ENCODE measurements around the gene SRSF4. TPM values are rescaled to one million over a fixed set of nuclear protein-coding genes. Genes with fewer than 3 reads are reported as not detected.
A peak's percentile ranks its signal among the peaks of the same experiment; 100 is the strongest.

The SRSF4 gene
- total RNA-seq, 1 experiment from 2014 or later = 69.0 TPM

- no peak overlapping the region for H2AFZ ChIP-seq (ENCODE audit: low read depth, low read length, poor library complexity, severe bottlenecking)
- POLR2A ChIA-PET = no interaction called here
- no peak for ATAC-seq
Measured at GRCh38 chr1:29125237-29125641, 56.5 kb downstream of the SRSF4 start.

More at GRCh38 chr1:29125237-29125641, 56.5 kb downstream of the SRSF4 start:
- Histone ChIP-seq H3K79me2 (ENCODE audit: insufficient read depth, low read length) (peaks cover 24% of the 10 kb centered on the region), H3K4me1 (ENCODE audit: control insufficient read depth in 1 of 2, insufficient read depth in 2 of 2, low read length in 2 of 2) (peaks cover 2 to 11% of the 10 kb centered on the region in 2 experiments; a peak in 2 of 4 replicates), H3K9me2 (ENCODE audit: insufficient read depth) (no peaks in the 10 kb centered on the region), H3K4me2 (ENCODE audit: low read length) (peak overlapping the region; percentile 99), H3K27me3 (ENCODE audit: insufficient read depth, low read length) (no peaks in the 10 kb centered on the region), H3K36me3 (ENCODE audit: control insufficient read depth in 1 of 2, insufficient read depth in 2 of 2, low read length in 2 of 2) (no peaks in the 10 kb centered on the region), H3K4me3 (replicated peaks in 1 of 2; ENCODE audit: low read depth in 1 of 2, low read length in 2 of 2) (peak overlapping the region in 1 of 2 experiments; percentile 96; a peak in 2 of 4 replicates), H3K27ac (ENCODE audit: low read depth, low read length) (peak overlapping the region; percentile 93), H3K9me3 (ENCODE audit: control insufficient read depth in 1 of 2, insufficient read depth in 1 of 2, low read depth in 1 of 2, low read length in 2 of 2) (no peaks in the 10 kb centered on the region), H3K9ac (ENCODE audit: low read length) (peak overlapping the region; percentile 97), H4K20me1 (ENCODE audit: insufficient read depth) (no peaks in the 10 kb centered on the region)
- no TSS peak for BruUV-seq (replicated peaks)
- DNase-seq (ENCODE audit: low read depth, low spot score) = no peak
- ChIA-PET RAD21 (ENCODE audit: low non-redundant PET in 1 of 2, low total read pairs in 2 of 2, uncharacterized antibody in 2 of 2, unreplicated experiment in 2 of 2) (interaction anchor here in 1 of 2 experiments (0.7 kb wide), 1 partner anchor 18 kb away, joined by 6 read pairs; no protein-coding TSS in a partner anchor), CTCF (interaction anchor here (0.8 to 1.5 kb wide), 2 partner anchors 46 to 341 kb away, joined by 3 read pairs; no protein-coding TSS in a partner anchor)
- TF ChIP-seq ZNF274 (IDR thresholded peaks at IDR 0.05; ENCODE audit: low read depth, low read length) (no peak), TCF7L2 (IDR thresholded peaks at IDR 0.05; ENCODE audit: borderline replicate concordance, extremely low read depth, insufficient read depth, insufficient read length) (no peak), SRF (IDR thresholded peaks at IDR 0.05; ENCODE audit: low read depth) (no peak), POLR2AphosphoS5 (IDR thresholded peaks at IDR 0.05; ENCODE audit: low read depth, low read length) (no peak), RAD21 (IDR thresholded peaks at IDR 0.05; ENCODE audit: low read depth) (no peak), MAX (IDR thresholded peaks at IDR 0.05) (no peak), JUND (IDR thresholded peaks at IDR 0.05) (no peak), REST (IDR thresholded peaks at IDR 0.05; ENCODE audit: low read depth) (no peak), EZH2 (IDR thresholded peaks at IDR 0.05) (no peak), CBX3 (IDR thresholded peaks at IDR 0.05; ENCODE audit: low read depth) (no peak)
- TF ChIP-seq, protein P1, sequence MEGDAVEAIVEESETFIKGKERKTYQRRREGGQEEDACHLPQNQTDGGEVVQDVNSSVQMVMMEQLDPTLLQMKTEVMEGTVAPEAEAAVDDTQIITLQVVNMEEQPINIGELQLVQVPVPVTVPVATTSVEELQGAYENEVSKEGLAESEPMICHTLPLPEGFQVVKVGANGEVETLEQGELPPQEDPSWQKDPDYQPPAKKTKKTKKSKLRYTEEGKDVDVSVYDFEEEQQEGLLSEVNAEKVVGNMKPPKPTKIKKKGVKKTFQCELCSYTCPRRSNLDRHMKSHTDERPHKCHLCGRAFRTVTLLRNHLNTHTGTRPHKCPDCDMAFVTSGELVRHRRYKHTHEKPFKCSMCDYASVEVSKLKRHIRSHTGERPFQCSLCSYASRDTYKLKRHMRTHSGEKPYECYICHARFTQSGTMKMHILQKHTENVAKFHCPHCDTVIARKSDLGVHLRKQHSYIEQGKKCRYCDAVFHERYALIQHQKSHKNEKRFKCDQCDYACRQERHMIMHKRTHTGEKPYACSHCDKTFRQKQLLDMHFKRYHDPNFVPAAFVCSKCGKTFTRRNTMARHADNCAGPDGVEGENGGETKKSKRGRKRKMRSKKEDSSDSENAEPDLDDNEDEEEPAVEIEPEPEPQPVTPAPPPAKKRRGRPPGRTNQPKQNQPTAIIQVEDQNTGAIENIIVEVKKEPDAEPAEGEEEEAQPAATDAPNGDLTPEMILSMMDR (IDR thresholded peaks at IDR 0.05 in 2 of 3, conservative IDR thresholded peaks at IDR 0.05 in 1 of 3; ENCODE audit: borderline replicate concordance in 1 of 3, insufficient read depth in 1 of 3, low read depth in 2 of 3, low read length in 2 of 3) = no peak
- intact Hi-C loops (cut with micrococcal nuclease) = no loop called here

Data from HCT116 (cell line).